GM06990 (cell line): Measurements from ENCODE around the gene LEFTY2.

Experiments
- DNase-seq: peaks from one replicate; pipeline ENCODE4 v3.0.0-alpha.2; 2011; ENCODE audit not compliant: insufficient read length; ENCODE audit errors: extremely low read depth
- H3K27me3 ChIP-seq: replicated peaks from 2 replicates; pipeline ENCODE4 v1.6.0; 2011; ENCODE audit warnings: low read length; ENCODE audit not compliant: control insufficient read depth, insufficient read depth
- H3K36me3 ChIP-seq: 2 replicates; pipeline ENCODE4 v1.5.1; 2011; ENCODE audit warnings: low read length; ENCODE audit not compliant: control insufficient read depth, insufficient read depth
- H3K4me3 ChIP-seq: replicated peaks from 2 replicates; pipeline ENCODE4 v1.5.1; 2011; ENCODE audit warnings: low read depth, mild to moderate bottlenecking, control low read depth, low read length
- TF ChIP-seq, protein P1 (sequence below): IDR thresholded peaks from 2 replicates; pipeline ENCODE4 v1.5.1; 2011; ENCODE audit warnings: low read length, control low read depth, mild to moderate bottlenecking, inconsistent platforms; ENCODE audit not compliant: insufficient read depth, poor library complexity, severe bottlenecking

The LEFTY2 gene

DNA sequence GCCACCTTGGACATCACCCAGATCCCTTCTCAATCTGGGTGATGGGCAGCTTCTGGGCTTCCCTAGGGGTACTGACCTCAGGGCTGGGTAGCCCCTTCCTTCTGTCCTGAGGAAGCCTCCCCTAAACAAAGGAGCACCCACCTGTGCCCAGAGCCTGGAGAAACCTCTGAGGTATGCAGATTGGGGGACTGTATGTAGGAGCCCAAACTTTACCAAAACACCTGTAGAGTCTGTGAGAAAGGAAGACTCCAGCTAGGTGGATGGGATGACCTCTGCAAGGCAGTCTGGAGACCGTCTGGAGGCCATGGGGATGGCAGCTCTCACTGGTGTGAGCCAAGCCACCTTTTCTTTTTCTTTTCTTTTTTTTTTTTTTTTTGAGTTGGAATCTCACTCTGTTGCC, 13.7 kb upstream of the LEFTY2 start:
- no peaks in the 10 kb centered on the region; the same call in none of the 2 replicates for H3K27me3 ChIP-seq
- no peak for DNase-seq
- no peak overlapping the region for H3K4me3 ChIP-seq
- TF ChIP-seq, protein P1, sequence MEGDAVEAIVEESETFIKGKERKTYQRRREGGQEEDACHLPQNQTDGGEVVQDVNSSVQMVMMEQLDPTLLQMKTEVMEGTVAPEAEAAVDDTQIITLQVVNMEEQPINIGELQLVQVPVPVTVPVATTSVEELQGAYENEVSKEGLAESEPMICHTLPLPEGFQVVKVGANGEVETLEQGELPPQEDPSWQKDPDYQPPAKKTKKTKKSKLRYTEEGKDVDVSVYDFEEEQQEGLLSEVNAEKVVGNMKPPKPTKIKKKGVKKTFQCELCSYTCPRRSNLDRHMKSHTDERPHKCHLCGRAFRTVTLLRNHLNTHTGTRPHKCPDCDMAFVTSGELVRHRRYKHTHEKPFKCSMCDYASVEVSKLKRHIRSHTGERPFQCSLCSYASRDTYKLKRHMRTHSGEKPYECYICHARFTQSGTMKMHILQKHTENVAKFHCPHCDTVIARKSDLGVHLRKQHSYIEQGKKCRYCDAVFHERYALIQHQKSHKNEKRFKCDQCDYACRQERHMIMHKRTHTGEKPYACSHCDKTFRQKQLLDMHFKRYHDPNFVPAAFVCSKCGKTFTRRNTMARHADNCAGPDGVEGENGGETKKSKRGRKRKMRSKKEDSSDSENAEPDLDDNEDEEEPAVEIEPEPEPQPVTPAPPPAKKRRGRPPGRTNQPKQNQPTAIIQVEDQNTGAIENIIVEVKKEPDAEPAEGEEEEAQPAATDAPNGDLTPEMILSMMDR: no peak
- H3K36me3 ChIP-seq: no peaks in the 10 kb centered on the region

DNA sequence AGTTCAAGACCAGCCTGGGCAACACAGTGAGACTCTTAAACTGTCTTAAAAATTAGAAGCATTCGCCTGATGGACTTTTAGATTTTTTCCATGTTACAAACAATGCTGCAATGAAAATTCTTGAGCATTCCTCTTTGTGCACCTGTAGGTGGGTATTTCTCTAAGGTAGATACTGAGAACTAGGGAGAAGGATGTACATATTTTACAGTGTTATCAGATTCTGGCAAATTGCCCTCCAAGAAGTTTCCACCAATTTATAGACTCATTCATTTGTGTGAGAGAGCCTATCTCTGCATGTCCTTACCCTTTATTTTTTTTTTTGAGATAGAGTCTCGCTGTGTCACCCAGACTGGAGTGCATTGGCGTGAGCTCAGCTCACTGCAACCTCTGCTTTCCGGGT, 12.3 kb upstream of the LEFTY2 start:
- no peak for DNase-seq
- TF ChIP-seq, protein P1: no peak
- no peak overlapping the region for H3K4me3 ChIP-seq
- no peaks in the 10 kb centered on the region for H3K36me3 ChIP-seq
- H3K27me3 ChIP-seq: no peaks in the 10 kb centered on the region; the same call in none of the 2 replicates

DNA sequence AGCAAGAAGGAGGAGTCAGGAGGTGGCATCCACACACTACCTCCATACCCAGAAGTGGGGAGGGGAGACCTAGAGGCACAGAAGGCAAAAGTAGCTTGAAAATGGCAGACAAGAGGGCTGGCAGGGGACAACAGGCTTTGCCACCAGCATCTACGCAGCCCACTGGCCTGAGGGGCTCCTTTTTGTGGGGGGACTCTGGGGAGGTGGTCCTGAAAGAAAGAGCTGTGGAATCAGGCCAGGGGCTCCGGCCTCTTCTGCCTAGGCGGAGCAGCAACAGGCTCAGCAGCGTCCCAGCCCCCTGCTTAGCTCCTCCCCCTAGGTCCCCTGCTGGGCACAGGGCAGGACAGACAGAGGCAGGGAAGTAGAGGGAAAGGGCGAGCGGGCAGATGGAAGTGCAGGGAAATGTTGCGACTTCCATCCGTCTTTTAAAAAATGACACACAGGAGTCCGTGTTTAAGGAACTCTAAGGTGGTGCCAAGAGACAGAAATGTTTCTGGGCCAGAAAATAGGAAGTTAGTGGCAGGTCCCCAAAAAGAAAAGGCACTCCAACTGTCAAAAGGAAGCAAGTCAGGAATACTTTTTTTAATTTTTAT, 10.0 kb upstream of the LEFTY2 start:
- TF ChIP-seq, protein P1: no peak
- Histone ChIP-seq H3K27me3 (no peaks in the 10 kb centered on the region; the same call in none of the 2 replicates), H3K4me3 (no peak overlapping the region), H3K36me3 (no peaks in the 10 kb centered on the region)
- no peak for DNase-seq

DNA sequence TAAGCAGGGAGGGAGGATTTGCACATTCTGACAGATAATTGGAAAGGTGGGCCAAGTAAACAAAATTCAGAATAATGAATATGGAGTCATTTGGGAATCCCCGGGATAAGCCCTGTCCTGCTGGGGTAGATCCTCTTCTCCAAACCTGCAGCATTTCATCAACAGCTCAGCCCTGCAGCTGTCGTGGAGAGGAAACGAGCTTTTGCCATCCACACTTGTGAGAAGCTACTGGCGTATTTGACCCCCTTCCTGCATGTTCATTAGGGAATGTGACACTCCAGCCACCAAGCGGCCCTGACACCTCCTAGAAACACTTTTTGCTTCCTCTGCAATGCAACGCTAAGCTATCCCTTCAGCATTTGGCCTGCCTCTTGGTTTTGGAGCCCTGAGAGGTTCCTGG, 8.0 kb upstream of the LEFTY2 start:
- DNase-seq: no peak
- no peaks in the 10 kb centered on the region for H3K36me3 ChIP-seq
- no peak overlapping the region for H3K4me3 ChIP-seq
- TF ChIP-seq, protein P1: no peak
- H3K27me3 ChIP-seq: no peaks in the 10 kb centered on the region; the same call in 1 of the 2 replicates

DNA sequence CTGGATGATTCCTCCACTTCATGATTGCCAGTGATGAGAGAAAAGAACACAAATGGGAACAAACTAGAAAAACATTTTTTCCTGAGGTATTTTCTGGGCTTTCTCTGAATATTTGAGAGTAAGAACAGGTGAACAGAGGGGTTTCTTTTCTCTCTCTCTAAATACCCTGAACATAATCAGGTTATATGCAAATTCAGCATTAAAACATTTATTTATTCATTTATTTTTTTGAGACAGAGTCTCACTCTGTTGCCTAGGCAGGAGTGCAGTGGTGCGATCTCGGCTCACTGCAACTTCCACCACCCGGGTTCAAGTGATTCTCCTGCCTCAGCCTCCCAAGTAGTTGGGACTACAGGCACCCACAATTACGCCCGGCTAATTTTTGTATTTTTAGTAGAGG, 5.8 kb upstream of the LEFTY2 start:
- Histone ChIP-seq H3K36me3 (no peaks in the 10 kb centered on the region), H3K4me3 (no peak overlapping the region), H3K27me3 (no peaks in the 10 kb centered on the region; the same call in 1 of the 2 replicates)
- TF ChIP-seq, protein P1: no peak
- no peak for DNase-seq

DNA sequence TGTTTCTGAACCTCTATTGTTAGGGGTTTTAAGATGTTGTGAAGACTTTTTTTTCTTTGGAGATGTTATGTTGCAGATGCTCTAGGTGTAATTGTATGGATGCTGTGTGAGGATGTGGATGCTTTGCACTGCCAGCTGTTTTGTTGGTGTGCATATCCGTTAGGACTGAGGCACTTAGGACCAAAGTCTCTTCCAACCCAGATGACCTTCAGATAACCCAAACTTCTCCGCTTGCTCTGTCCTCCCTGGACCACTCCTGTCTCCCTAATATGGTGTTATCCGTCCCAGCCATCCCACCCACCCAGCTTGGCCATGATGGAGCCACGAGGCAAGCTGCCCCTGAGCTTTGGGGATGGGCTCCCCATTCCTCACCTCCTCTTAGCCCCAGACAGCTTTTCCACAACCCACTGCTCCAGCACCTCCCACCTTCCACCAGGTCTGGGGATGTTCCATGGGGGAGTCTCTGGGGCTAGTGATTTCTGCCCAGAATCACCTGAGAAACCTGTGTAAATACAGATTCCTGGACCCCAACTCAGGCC, 5.1 kb upstream of the LEFTY2 start:
- DNase-seq: no peak
- TF ChIP-seq, protein P1: no peak
- Histone ChIP-seq H3K27me3 (no peaks in the 10 kb centered on the region; the same call in 1 of the 2 replicates), H3K36me3 (no peaks in the 10 kb centered on the region), H3K4me3 (no peak overlapping the region)
